K562 (cell line): Measurements from ENCODE around the gene ERCC4. TPM values are rescaled to one million over a fixed set of nuclear protein-coding genes. Genes with fewer than 3 reads are reported as not detected.

Experiments used
- CCNT2 ChIP-seq: IDR thresholded peaks from 2 replicates; pipeline ENCODE4 v1.6.1; 2011; ENCODE audit warnings: borderline replicate concordance, low read depth, mild to moderate bottlenecking, moderate library complexity, mixed read lengths, low read length; ENCODE audit not compliant: insufficient read length; ENCODE audit errors: extremely low read depth
- CEBPG ChIP-seq, 3 experiments: fragments of 200-800 bp in 1 of 3; sonication (Bioruptor generic) in 1 of 3; sonication (generic) in 1 of 3; formaldehyde crosslinking in 1 of 3; IDR thresholded peaks in 2 of 3; conservative IDR thresholded peaks in 1 of 3; 2 replicates each; pipeline versions ENCODE4 v1.6.1 to v1.8.0; 2016 to 2022; ENCODE audit warnings: missing compliant biosample characterization in 2 of 3, missing genetic modification characterization in 2 of 3, mild to moderate bottlenecking in 1 of 3, missing genetic modification reagents in 1 of 3
- HDAC8 ChIP-seq: fragments of 450-650 bp; IDR thresholded peaks from 2 replicates; pipeline ENCODE4 v1.6.1; 2016; ENCODE audit warnings: mild to moderate bottlenecking, missing genetic modification characterization, moderate library complexity, missing compliant biosample characterization
- ID3 ChIP-seq, 2 experiments: fragments of 250-450 bp in 1 of 2; fragments of 450-650 bp in 1 of 2; sonication (Bioruptor Pico) in 1 of 2; IDR thresholded peaks; 2 replicates each; pipeline versions ENCODE4 v1.6.1 to v1.8.0; 2016 to 2021; ENCODE audit warnings: mild to moderate bottlenecking in 2 of 2, moderate library complexity in 2 of 2, missing compliant biosample characterization in 1 of 2, missing genetic modification characterization in 1 of 2
- NCOR1 ChIP-seq: fragments of 450-650 bp; IDR thresholded peaks from 2 replicates; pipeline ENCODE4 v1.6.1; 2016; ENCODE audit warnings: mild to moderate bottlenecking, moderate library complexity
- RCOR1 ChIP-seq, 2 experiments: IDR thresholded peaks; 2 replicates each; pipeline ENCODE4 v1.6.1; 2012; ENCODE audit warnings: low read depth in 2 of 2, low read length in 2 of 2, borderline replicate concordance in 1 of 2, improper control_type of control experiment in 1 of 2
- SMARCE1 ChIP-seq: fragments of 450-650 bp; IDR thresholded peaks from 2 replicates; pipeline ENCODE4 v1.7.1; 2016; ENCODE audit warnings: mild to moderate bottlenecking
- SNIP1 ChIP-seq: fragments of 450-650 bp; IDR thresholded peaks from 2 replicates; pipeline ENCODE4 v1.7.1; 2017; ENCODE audit warnings: low read depth, mild to moderate bottlenecking
- SRSF1 ChIP-seq: fragments of 200-400 bp; formaldehyde crosslinking; IDR thresholded peaks from 2 replicates; pipeline ENCODE4 v1.6.1; 2017; ENCODE audit warnings: mild to moderate bottlenecking, low read depth, low read length, moderate library complexity
- TAL1 ChIP-seq: fragments of 450-650 bp; IDR thresholded peaks from 2 replicates; pipeline ENCODE4 v1.6.1; 2016; ENCODE audit warnings: mild to moderate bottlenecking
- THRA ChIP-seq: fragments of 450-650 bp; IDR thresholded peaks from 2 replicates; pipeline ENCODE4 v1.6.1; 2017; ENCODE audit warnings: mild to moderate bottlenecking, moderate library complexity
- VEZF1 ChIP-seq: fragments of 200-800 bp; sonication (Bioruptor generic); IDR thresholded peaks from 2 replicates; pipeline ENCODE4 v1.6.1; 2017; ENCODE audit warnings: missing genetic modification characterization, missing compliant biosample characterization
- polyA plus RNA-seq, 8 experiments: library from polyadenylated mRNA; depleted of rRNA in 4 of 8; stranded (reverse) in 5 of 8; unstranded in 3 of 8; fragments of >200 nt; fragmentation: Nextera tagmentation in 2 of 8; fragmentation: Illumina TruSeq in 1 of 8; extraction: Ambion mirVana in 2 of 8; extraction: Trizol in 1 of 8; gene quantifications; 2 replicates each; pipeline versions ENCODE4 v1.2.1 to v1.2.3, GENCODE V29; 2011 to 2014; ENCODE audit warnings: inconsistent platforms in 1 of 8, missing spikeins in 1 of 8
- total RNA-seq, 7 experiments: library from RNA; depleted of rRNA in 6 of 7; stranded (reverse); fragments of >200 nt in 6 of 7; fragmentation: Illumina TruSeq in 2 of 7; extraction: Trizol in 2 of 7; gene quantifications; 2 replicates each; pipeline versions ENCODE4 v1.2.1 to v1.2.3, GENCODE V29; 2011 to 2021; ENCODE audit warnings: low replicate concordance in 1 of 7
- TF ChIP-seq, protein P1 (sequence below), 2 experiments: IDR thresholded peaks in 1 of 2; conservative IDR thresholded peaks in 1 of 2; 2 replicates each; pipeline ENCODE4 v1.6.1; 2016; ENCODE audit warnings: low read depth in 2 of 2, mild to moderate bottlenecking in 1 of 2, missing compliant biosample characterization in 1 of 2, missing genetic modification characterization in 1 of 2, moderate library complexity in 1 of 2
- TF ChIP-seq, protein P2 (sequence below): fragments of 450-650 bp; IDR thresholded peaks from 2 replicates; pipeline ENCODE4 v1.6.1; 2018; ENCODE audit not compliant: partially characterized antibody

ERCC4 gene
- total and polyA plus RNA-seq, 9 of the 15 experiments (the other 6 are each of a cell fraction or from before 2014, with no cell fraction given), result 3.7 to 10.5 (median 6.0) TPM

DNA sequence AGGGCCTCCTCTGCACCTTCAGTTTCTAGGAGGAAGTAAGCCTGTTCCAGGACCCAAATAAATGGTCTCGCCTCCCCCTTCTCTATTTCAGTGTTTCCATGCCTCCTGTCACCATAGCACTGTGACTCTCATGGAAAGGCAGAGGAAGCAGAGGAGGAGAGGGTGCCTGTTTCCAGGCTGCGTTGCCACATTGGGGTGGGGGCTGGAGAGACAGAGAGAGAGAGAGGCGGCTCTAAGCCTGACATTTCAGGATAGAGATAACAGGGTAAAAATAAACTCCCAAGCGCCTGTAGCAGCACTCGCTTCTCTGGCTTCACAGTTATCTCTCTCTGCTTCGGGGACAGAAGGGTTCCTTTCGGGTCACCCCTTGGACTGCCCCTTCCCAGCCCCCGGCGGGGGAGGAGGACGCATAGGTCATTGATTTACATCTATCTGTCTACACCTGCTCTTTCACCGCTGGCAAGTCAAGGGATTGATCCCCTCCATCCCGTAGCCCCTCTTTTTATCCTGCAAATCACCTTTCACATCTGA, 80.0 kb downstream of the ERCC4 start (continued):
- peak; percentile 41 for TF ChIP-seq CCNT2
- no peak for TF ChIP-seq CEBPG (CRISPR knock-in tag; IDR thresholded peaks at IDR 0.05)
- TF ChIP-seq CEBPG (tag; conservative IDR thresholded peaks at IDR 0.05 in 1 of 2, IDR thresholded peaks at IDR 0.05 in 1 of 2), result peak in 1 of 2 experiments; percentile 14; a peak in 1 of 4 replicates
- TF ChIP-seq, protein P1, sequence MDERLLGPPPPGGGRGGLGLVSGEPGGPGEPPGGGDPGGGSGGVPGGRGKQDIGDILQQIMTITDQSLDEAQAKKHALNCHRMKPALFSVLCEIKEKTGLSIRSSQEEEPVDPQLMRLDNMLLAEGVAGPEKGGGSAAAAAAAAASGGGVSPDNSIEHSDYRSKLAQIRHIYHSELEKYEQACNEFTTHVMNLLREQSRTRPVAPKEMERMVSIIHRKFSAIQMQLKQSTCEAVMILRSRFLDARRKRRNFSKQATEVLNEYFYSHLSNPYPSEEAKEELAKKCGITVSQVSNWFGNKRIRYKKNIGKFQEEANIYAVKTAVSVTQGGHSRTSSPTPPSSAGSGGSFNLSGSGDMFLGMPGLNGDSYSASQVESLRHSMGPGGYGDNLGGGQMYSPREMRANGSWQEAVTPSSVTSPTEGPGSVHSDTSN (CRISPR knock-in tag; IDR thresholded peaks at IDR 0.05; ENCODE audit: low read depth), result no peak
- TF ChIP-seq, protein P1 (tag; conservative IDR thresholded peaks at IDR 0.05; ENCODE audit: low read depth), result peak; percentile 81
- peak; percentile 79 for TF ChIP-seq NCOR1
- peak; percentile 45; the same call in 1 of the 2 replicates for TF ChIP-seq SMARCE1
- no peak for TF ChIP-seq ID3 (CRISPR knock-in tag; IDR thresholded peaks at IDR 0.05)
- TF ChIP-seq ID3 (tag; IDR thresholded peaks at IDR 0.05), result peak; percentile 98
- no peak for TF ChIP-seq HDAC8 (tag)
- peak in 1 of 2 experiments; percentile 63; a peak in 1 of 4 replicates for TF ChIP-seq RCOR1 (IDR thresholded peaks at IDR 0.05; ENCODE audit: borderline replicate concordance in 1 of 2, low read depth in 2 of 2, low read length in 2 of 2)
- TF ChIP-seq, protein P2, sequence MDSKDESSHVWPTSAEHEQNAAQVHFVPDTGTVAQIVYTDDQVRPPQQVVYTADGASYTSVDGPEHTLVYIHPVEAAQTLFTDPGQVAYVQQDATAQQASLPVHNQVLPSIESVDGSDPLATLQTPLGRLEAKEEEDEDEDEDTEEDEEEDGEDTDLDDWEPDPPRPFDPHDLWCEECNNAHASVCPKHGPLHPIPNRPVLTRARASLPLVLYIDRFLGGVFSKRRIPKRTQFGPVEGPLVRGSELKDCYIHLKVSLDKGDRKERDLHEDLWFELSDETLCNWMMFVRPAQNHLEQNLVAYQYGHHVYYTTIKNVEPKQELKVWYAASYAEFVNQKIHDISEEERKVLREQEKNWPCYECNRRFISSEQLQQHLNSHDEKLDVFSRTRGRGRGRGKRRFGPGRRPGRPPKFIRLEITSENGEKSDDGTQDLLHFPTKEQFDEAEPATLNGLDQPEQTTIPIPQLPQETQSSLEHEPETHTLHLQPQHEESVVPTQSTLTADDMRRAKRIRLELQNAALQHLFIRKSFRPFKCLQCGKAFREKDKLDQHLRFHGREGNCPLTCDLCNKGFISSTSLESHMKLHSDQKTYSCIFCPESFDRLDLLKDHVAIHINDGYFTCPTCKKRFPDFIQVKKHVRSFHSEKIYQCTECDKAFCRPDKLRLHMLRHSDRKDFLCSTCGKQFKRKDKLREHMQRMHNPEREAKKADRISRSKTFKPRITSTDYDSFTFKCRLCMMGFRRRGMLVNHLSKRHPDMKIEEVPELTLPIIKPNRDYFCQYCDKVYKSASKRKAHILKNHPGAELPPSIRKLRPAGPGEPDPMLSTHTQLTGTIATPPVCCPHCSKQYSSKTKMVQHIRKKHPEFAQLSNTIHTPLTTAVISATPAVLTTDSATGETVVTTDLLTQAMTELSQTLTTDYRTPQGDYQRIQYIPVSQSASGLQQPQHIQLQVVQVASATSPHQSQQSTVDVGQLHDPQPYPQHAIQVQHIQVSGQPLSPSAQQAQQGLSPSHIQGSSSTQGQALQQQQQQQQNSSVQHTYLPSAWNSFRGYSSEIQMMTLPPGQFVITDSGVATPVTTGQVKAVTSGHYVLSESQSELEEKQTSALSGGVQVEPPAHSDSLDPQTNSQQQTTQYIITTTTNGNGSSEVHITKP, result no peak
- no peak for TF ChIP-seq SRSF1
- peak; percentile 59 for TF ChIP-seq VEZF1 (CRISPR knock-in tag)
- no peak; the same call in 1 of the 2 replicates for TF ChIP-seq THRA
- peak; percentile 46; the same call in 1 of the 2 replicates for TF ChIP-seq TAL1
- TF ChIP-seq SNIP1, result no peak
